K562 (cell line): ENCODE measurements around the gene CRYBB1. TPM values are rescaled to one million over a fixed set of nuclear protein-coding genes. Genes with fewer than 3 reads are reported as not detected.

Experiments used
- ATAC-seq: fragments of 200-7000 bp; cut with Tn5 transposase; 3 replicates; pipeline ENCODE4 v1.9.1; 2020; ENCODE audit warnings: moderate library complexity
- BruUV-seq: library from RNA; stranded (reverse); fragments of 400-500 nt; replicated peaks from 2 replicates; lab custom pipeline; 2021; lab: Mats Ljungman, UMichigan
- CTCF ChIA-PET: fragments of 300-600 bp; formaldehyde crosslinking; extraction: SDS; loops from one replicate; lab custom pipeline; 2021; ENCODE audit warnings: low intra/inter-chr PET ratio; lab: Yijun Ruan, JAX
- POLR2A ChIA-PET: fragments of 300-600, 350-650 bp; sonication (Branson Sonifier 250); formaldehyde crosslinking; extraction: SDS; loops from one replicate; lab custom pipeline; 2021; ENCODE audit warnings: antibody characterized with exemption, inconsistent platforms; lab: Yijun Ruan, JAX
- DNase-seq, 4 experiments: peaks; one replicate each; pipeline versions ENCODE4 v3.0.0 to v3.0.0-alpha.2; 2011 to 2018; ENCODE audit warnings: low spot score in 3 of 4, mixed read lengths in 3 of 4; ENCODE audit errors: extremely low read depth in 1 of 4
- FAIRE-seq: peaks from 2 replicates; lab custom pipeline; 2011; peaks lifted over from hg19 to GRCh38; lab: Jason Lieb, UNC
- H2AFZ ChIP-seq: 2 replicates; pipeline ENCODE4 v1.6.0; 2011; ENCODE audit warnings: low read depth, low read length, control low read depth, inconsistent platforms
- H3K27ac ChIP-seq: fragments of 200-600 bp; 3 replicates; pipeline ENCODE4 v1.8.0; 2011; ENCODE audit warnings: low read depth, mild to moderate bottlenecking, control low read depth, inconsistent platforms, low read length, moderate library complexity, mixed read lengths; ENCODE audit errors: extremely low read depth
- H3K27me3 ChIP-seq, 2 experiments: fragments of 300-600 bp in 1 of 2; 2 replicates in 1 of 2; 3 replicates in 1 of 2; pipeline versions ENCODE4 v1.6.0 to v1.8.0; 2011; ENCODE audit warnings: inconsistent platforms in 2 of 2, low read length in 2 of 2, mild to moderate bottlenecking in 1 of 2, mixed read lengths in 1 of 2, moderate library complexity in 1 of 2; ENCODE audit not compliant: control insufficient read depth in 2 of 2, insufficient read depth in 2 of 2
- H3K36me3 ChIP-seq: fragments of 300-600 bp; 3 replicates; pipeline ENCODE4 v1.8.0; 2011; ENCODE audit warnings: mild to moderate bottlenecking, low read length, inconsistent platforms; ENCODE audit not compliant: control insufficient read depth, insufficient read depth
- H3K4me1 ChIP-seq, 2 experiments: fragments of 200-600 bp in 1 of 2; replicated peaks in 1 of 2; 2 replicates in 1 of 2; 3 replicates in 1 of 2; pipeline versions ENCODE4 v1.5.1 to v1.8.0; 2011; ENCODE audit warnings: inconsistent platforms in 2 of 2, low read length in 2 of 2, mild to moderate bottlenecking in 1 of 2, mixed read lengths in 1 of 2, moderate library complexity in 1 of 2; ENCODE audit not compliant: control insufficient read depth in 2 of 2, insufficient read depth in 2 of 2
- H3K4me2 ChIP-seq: 2 replicates; pipeline ENCODE4 v1.6.1; 2011; ENCODE audit warnings: low read length, control low read depth, inconsistent platforms, mixed read lengths; ENCODE audit not compliant: insufficient read depth
- H3K4me3 ChIP-seq: fragments of 200-600 bp; sonication (generic), shearing (Covaris generic); 2 replicates; pipeline ENCODE4 v1.5.1; 2016; ENCODE audit warnings: control low read depth, inconsistent platforms
- H3K79me2 ChIP-seq: fragments of 200-600 bp; 3 replicates; pipeline ENCODE4 v1.8.0; 2011; ENCODE audit warnings: low read length, inconsistent platforms; ENCODE audit not compliant: control insufficient read depth, insufficient read depth
- H3K9ac ChIP-seq, 2 experiments: 2 replicates each; pipeline versions ENCODE4 v1.6.0 to v1.6.1; 2011; ENCODE audit warnings: low read depth in 2 of 2, low read length in 2 of 2, control low read depth in 1 of 2, inconsistent platforms in 1 of 2, mild to moderate bottlenecking in 1 of 2, mixed read lengths in 1 of 2; ENCODE audit not compliant: insufficient read depth in 1 of 2
- H3K9me1 ChIP-seq: one replicate; pipeline ENCODE4 v1.6.0; 2011; ENCODE audit warnings: inconsistent platforms, mild to moderate bottlenecking, low read length, moderate library complexity; ENCODE audit not compliant: control insufficient read depth, insufficient read depth
- H3K9me3 ChIP-seq: replicated peaks from 2 replicates; pipeline ENCODE4 v1.5.1; 2011; ENCODE audit warnings: low read depth, low read length, inconsistent platforms; ENCODE audit not compliant: control insufficient read depth, insufficient read depth
- H4K20me1 ChIP-seq: replicated peaks from 2 replicates; pipeline ENCODE4 v1.6.1; 2011; ENCODE audit warnings: low read length, inconsistent platforms, mixed read lengths; ENCODE audit not compliant: control insufficient read depth, insufficient read depth
- CSDE1 ChIP-seq, 2 experiments: fragments of 450-650 bp; IDR thresholded peaks; 2 replicates each; pipeline ENCODE4 v1.6.1; 2016; ENCODE audit warnings: mild to moderate bottlenecking in 1 of 2
- FOXK1 ChIP-seq: sonication (generic); formaldehyde crosslinking; IDR thresholded peaks from 2 replicates; pipeline ENCODE4 v1.8.0; 2022; ENCODE audit warnings: missing genetic modification reagents, mild to moderate bottlenecking, borderline replicate concordance
- GATAD2B ChIP-seq: fragments of 450-650 bp; IDR thresholded peaks from 2 replicates; pipeline ENCODE4 v1.6.1; 2017; ENCODE audit warnings: mild to moderate bottlenecking, borderline replicate concordance
- NFATC3 ChIP-seq: fragments of 450-650 bp; IDR thresholded peaks from 2 replicates; pipeline ENCODE4 v1.6.1; 2017; ENCODE audit warnings: mild to moderate bottlenecking
- NRF1 ChIP-seq, 2 experiments: fragments of 450-650 bp; IDR thresholded peaks in 1 of 2; conservative IDR thresholded peaks in 1 of 2; 2 replicates each; pipeline ENCODE4 v1.6.1; 2014; ENCODE audit warnings: mild to moderate bottlenecking in 2 of 2
- PHF21A ChIP-seq: fragments of 450-650 bp; IDR thresholded peaks from 2 replicates; pipeline ENCODE4 v1.6.1; 2017; ENCODE audit warnings: low read depth, borderline replicate concordance
- RBM14 ChIP-seq: fragments of 200-400 bp; formaldehyde crosslinking; IDR thresholded peaks from 2 replicates; pipeline ENCODE4 v1.6.1; 2018; ENCODE audit warnings: low read depth, mild to moderate bottlenecking, low read length, moderate library complexity, borderline replicate concordance; ENCODE audit not compliant: insufficient read depth
- SIN3B ChIP-seq: fragments of 450-650 bp; IDR thresholded peaks from 2 replicates; pipeline ENCODE4 v1.6.1; 2017; ENCODE audit warnings: low read depth, mild to moderate bottlenecking, moderate library complexity
- SMARCA5 ChIP-seq: fragments of 450-650 bp; IDR thresholded peaks from 2 replicates; pipeline ENCODE4 v1.6.1; 2016
- TCFL5 ChIP-seq: fragments of 250-450 bp; sonication (Bioruptor Pico); conservative IDR thresholded peaks from 2 replicates; pipeline ENCODE4 v1.6.1; 2021; ENCODE audit warnings: mild to moderate bottlenecking, moderate library complexity, matching md5 sums
- ZBTB33 ChIP-seq: sonication (generic); formaldehyde crosslinking; IDR thresholded peaks from 2 replicates; pipeline ENCODE4 v1.8.1; 2023; ENCODE audit warnings: mild to moderate bottlenecking, missing genetic modification reagents
- WGBS: fragments of 100-300 bp; shearing (Covaris generic); methylation state at CpG from one replicate; pipeline ENCODE4 v1.1.6; 2016; ENCODE audit warnings: low coverage, mixed read lengths; ENCODE audit not compliant: insufficient coverage; ENCODE audit errors: missing lambda C conversion rate; 5-methylcytosine and 5-hydroxymethylcytosine counted together
- in situ Hi-C: fragments of 300-500 bp; cut with MboI; formaldehyde crosslinking; loops from 4 replicates; pipeline ENCODE4 v1.15.0; 2018; ENCODE audit warnings: inconsistent platforms, mixed read lengths
- intact Hi-C: fragments of 100-400 bp; cut with micrococcal nuclease; formaldehyde crosslinking; loops from 2 replicates; pipeline ENCODE4 v1.14.2; 2022
- polyA plus RNA-seq, 8 experiments: library from polyadenylated mRNA; depleted of rRNA in 4 of 8; stranded (reverse) in 5 of 8; unstranded in 3 of 8; fragments of >200 nt; fragmentation: Nextera tagmentation in 2 of 8; fragmentation: Illumina TruSeq in 1 of 8; extraction: Ambion mirVana in 2 of 8; extraction: Trizol in 1 of 8; gene quantifications; 2 replicates each; pipeline versions ENCODE4 v1.2.1 to v1.2.3, GENCODE V29; 2011 to 2014; ENCODE audit warnings: inconsistent platforms in 1 of 8, missing spikeins in 1 of 8
- total RNA-seq, 7 experiments: library from RNA; depleted of rRNA in 6 of 7; stranded (reverse); fragments of >200 nt in 6 of 7; fragmentation: Illumina TruSeq in 2 of 7; extraction: Trizol in 2 of 7; gene quantifications; 2 replicates each; pipeline versions ENCODE4 v1.2.1 to v1.2.3, GENCODE V29; 2011 to 2021; ENCODE audit warnings: low replicate concordance in 1 of 7

Gene CRYBB1
- total and polyA plus RNA-seq, 9 of the 15 experiments (the other 6 are each of a cell fraction or from before 2014, with no cell fraction given) = 0.16 to 0.45 (median 0.33) TPM; not detected in 2

- WGBS = 11% methylated on average over 3 of the region's 17 CpGs
- no peaks in the 10 kb centered on the region for H3K9me3 ChIP-seq
- no TSS peak for BruUV-seq
- TF ChIP-seq ZBTB33 (CRISPR knock-in tag) (peak; percentile 56; the same call in 1 of the 2 replicates), CSDE1 (IDR thresholded peaks at IDR 0.05) (no peak)
- H3K27me3 ChIP-seq = no peaks in the 10 kb centered on the region
- H3K36me3 ChIP-seq = no peaks in the 10 kb centered on the region
- CTCF ChIA-PET = no interaction called here
- H3K4me3 ChIP-seq = no peak overlapping the region
- intact Hi-C loops (no loop called here), in situ Hi-C loops (no loop called here)
- no peak overlapping the region for H3K9ac ChIP-seq
- POLR2A ChIA-PET = interaction anchor here (0.6 kb wide), 1 partner anchor 237 kb away, joined by 3 read pairs; no protein-coding TSS in a partner anchor
- H3K27ac ChIP-seq = no peak overlapping the region
- H3K9me1 ChIP-seq = no peaks in the 10 kb centered on the region
- peaks cover 15 to 26% of the 10 kb centered on the region in 2 experiments; a peak in 4 of 5 replicates for H3K4me1 ChIP-seq
- no peak for FAIRE-seq
- H2AFZ ChIP-seq = no peak overlapping the region
- no peaks in the 10 kb centered on the region for H4K20me1 ChIP-seq
- no peak for DNase-seq
- H3K4me2 ChIP-seq = no peak overlapping the region
- no peak for ATAC-seq
- H3K79me2 ChIP-seq = peaks cover 19% of the 10 kb centered on the region
Observed at GRCh38 chr22:26648011-26648497, 30.2 kb upstream of the CRYBB1 start.

- Histone ChIP-seq H3K4me1 (peaks cover 27 to 38% of the 10 kb centered on the region in 2 experiments; a peak in 4 of 5 replicates), H3K9me3 (no peaks in the 10 kb centered on the region), H3K27ac (no peak overlapping the region), H3K79me2 (peaks cover 26% of the 10 kb centered on the region), H3K9me1 (no peaks in the 10 kb centered on the region), H3K36me3 (no peaks in the 10 kb centered on the region), H3K4me2 (peak overlapping the region; percentile 57; the same call in 1 of the 2 replicates), H3K9ac (no peak overlapping the region), H2AFZ (no peak overlapping the region), H4K20me1 (no peaks in the 10 kb centered on the region), H3K4me3 (no peak overlapping the region), H3K27me3 (no peaks in the 10 kb centered on the region)
- ATAC-seq (no peak), FAIRE-seq (no peak), DNase-seq (no peak)
- in situ Hi-C loops = no loop called here
- intact Hi-C loops = no loop called here
- no TSS peak for BruUV-seq
- WGBS = 23% methylated on average over 5 of the region's 5 CpGs
- ChIA-PET CTCF (no interaction called here), POLR2A (no interaction called here)
- TF ChIP-seq PHF21A = no peak
- TF ChIP-seq NFATC3 = no peak
- no peak for TF ChIP-seq TCFL5
- no peak for TF ChIP-seq GATAD2B
- no peak for TF ChIP-seq RBM14
- TF ChIP-seq FOXK1 (CRISPR knock-in tag) = no peak
- TF ChIP-seq NRF1 (conservative IDR thresholded peaks at IDR 0.05 in 1 of 2, IDR thresholded peaks at IDR 0.05 in 1 of 2) = no peak
- no peak for TF ChIP-seq SIN3B
- no peak for TF ChIP-seq SMARCA5
Observed at GRCh38 chr22:26646158-26646557, 28.3 kb upstream of the CRYBB1 start.
